HCT116 (cell line): Measurements from ENCODE around the gene FAAH2. TPM values are rescaled to one million over a fixed set of nuclear protein-coding genes. Genes with fewer than 3 reads are reported as not detected.

Source experiments
- ATAC-seq: fragments of 200-7000 bp; cut with Tn5 transposase; 2 replicates; pipeline ENCODE4 v1.9.1; 2020; ENCODE audit warnings: mild to moderate bottlenecking, moderate library complexity
- BruUV-seq: library from RNA; stranded (reverse); fragments of 400-500 nt; replicated peaks from 2 replicates; lab custom pipeline; 2021; lab: Mats Ljungman, UMichigan
- CTCF ChIA-PET: fragments of 300-600 bp; sonication (Branson Sonifier 250); formaldehyde crosslinking; loops from one replicate; lab custom pipeline; 2021; ENCODE audit warnings: antibody characterized with exemption; lab: Charles Lee
- POLR2A ChIA-PET: fragments of 300-600, 350-600 bp; sonication (Branson Sonifier 250); formaldehyde crosslinking; loops from one replicate; lab custom pipeline; 2021; ENCODE audit warnings: antibody characterized with exemption; lab: Charles Lee
- RAD21 ChIA-PET, 2 experiments: fragments of 300-600 bp; sonication (Branson Sonifier 250); formaldehyde crosslinking; loops; one replicate each; lab custom pipeline; 2023; ENCODE audit warnings: low total read pairs in 2 of 2; ENCODE audit not compliant: uncharacterized antibody in 2 of 2, unreplicated experiment in 2 of 2, low non-redundant PET in 1 of 2; lab: Charles Lee
- DNase-seq: peaks from one replicate; pipeline ENCODE4 v3.0.0-alpha.2; 2010; ENCODE audit warnings: low read depth, low spot score
- H2AFZ ChIP-seq: fragments of 200-600 bp; shearing (Covaris generic), sonication (generic); 2 replicates; pipeline ENCODE4 v1.6.1; 2017; ENCODE audit warnings: low read depth, mixed run types, mixed read lengths, antibody characterized with exemption, low read length; ENCODE audit not compliant: poor library complexity, severe bottlenecking
- H3K27ac ChIP-seq: 2 replicates; pipeline ENCODE4 v1.5.1; 2012; ENCODE audit warnings: low read depth, low read length
- H3K27me3 ChIP-seq: fragments of 200-600 bp; sonication (generic); 2 replicates; pipeline ENCODE4 v1.6.1; 2016; ENCODE audit warnings: mixed run types, low read length, mixed read lengths; ENCODE audit not compliant: insufficient read depth
- H3K36me3 ChIP-seq, 2 experiments: fragments of 200-500 bp in 1 of 2; fragments of 200-600 bp in 1 of 2; sonication (Bioruptor generic) in 1 of 2; sonication (generic) in 1 of 2; 2 replicates each; pipeline versions ENCODE4 v1.5.1 to v1.6.1; 2014 to 2016; ENCODE audit warnings: low read length in 2 of 2, inconsistent platforms in 1 of 2, mixed read lengths in 1 of 2, mixed run types in 1 of 2; ENCODE audit not compliant: insufficient read depth in 2 of 2, control insufficient read depth in 1 of 2
- H3K4me1 ChIP-seq, 2 experiments: fragments of 200-600 bp in 1 of 2; sonication (generic) in 1 of 2; 2 replicates each; pipeline versions ENCODE4 v1.5.1 to v1.6.1; 2012 to 2017; ENCODE audit warnings: low read length in 2 of 2, inconsistent platforms in 1 of 2, mild to moderate bottlenecking in 1 of 2, mixed read lengths in 1 of 2, mixed run types in 1 of 2, moderate library complexity in 1 of 2; ENCODE audit not compliant: insufficient read depth in 2 of 2, control insufficient read depth in 1 of 2
- H3K4me2 ChIP-seq: fragments of 200-600 bp; sonication (generic); 2 replicates; pipeline ENCODE4 v1.6.1; 2017; ENCODE audit warnings: mixed run types, low read length, mixed read lengths
- H3K4me3 ChIP-seq, 2 experiments: fragments of 200-600 bp in 1 of 2; sonication (generic) in 1 of 2; replicated peaks in 1 of 2; 2 replicates each; pipeline ENCODE4 v1.5.1; 2011 to 2016; ENCODE audit warnings: low read length in 2 of 2, control low read depth in 1 of 2, low read depth in 1 of 2, mild to moderate bottlenecking in 1 of 2, mixed read lengths in 1 of 2, mixed run types in 1 of 2
- H3K79me2 ChIP-seq: fragments of 200-600 bp; sonication (generic); 2 replicates; pipeline ENCODE4 v1.6.1; 2017; ENCODE audit warnings: mild to moderate bottlenecking, mixed run types, low read length, moderate library complexity, mixed read lengths; ENCODE audit not compliant: insufficient read depth
- H3K9ac ChIP-seq: fragments of 200-600 bp; sonication (generic); 2 replicates; pipeline ENCODE4 v1.6.1; 2016; ENCODE audit warnings: low read length, mixed read lengths
- H3K9me2 ChIP-seq: fragments of 200-600 bp; sonication (generic), shearing (Covaris generic); 2 replicates; pipeline ENCODE4 v1.6.1; 2017; ENCODE audit warnings: mixed run types, mild to moderate bottlenecking, moderate library complexity; ENCODE audit not compliant: insufficient read depth
- H3K9me3 ChIP-seq, 2 experiments: fragments of 200-500 bp in 1 of 2; fragments of 200-600 bp in 1 of 2; sonication (Bioruptor generic) in 1 of 2; sonication (generic) in 1 of 2; 2 replicates each; pipeline ENCODE4 v1.6.1; 2014 to 2017; ENCODE audit warnings: low read length in 2 of 2, mixed read lengths in 2 of 2, inconsistent platforms in 1 of 2, low read depth in 1 of 2, mild to moderate bottlenecking in 1 of 2, mixed run types in 1 of 2, moderate library complexity in 1 of 2; ENCODE audit not compliant: control insufficient read depth in 1 of 2, insufficient read depth in 1 of 2
- H4K20me1 ChIP-seq: fragments of 200-600 bp; sonication (generic), shearing (Covaris generic); 2 replicates; pipeline ENCODE4 v1.6.1; 2017; ENCODE audit warnings: mixed run types, mild to moderate bottlenecking, moderate library complexity; ENCODE audit not compliant: insufficient read depth
- CBX3 ChIP-seq: IDR thresholded peaks from 2 replicates; pipeline ENCODE4 v1.6.1; 2012; ENCODE audit warnings: low read depth
- CEBPB ChIP-seq: IDR thresholded peaks from 2 replicates; pipeline ENCODE4 v1.6.1; 2012; ENCODE audit warnings: low read depth
- CTCF ChIP-seq, 3 experiments: fragments of 200-600 bp in 1 of 3; sonication (generic) in 1 of 3; IDR thresholded peaks in 2 of 3; conservative IDR thresholded peaks in 1 of 3; 2 replicates each; pipeline ENCODE4 v1.5.1; 2012 to 2017; ENCODE audit warnings: low read depth in 2 of 3, low read length in 2 of 3, antibody characterized with exemption in 1 of 3, borderline replicate concordance in 1 of 3, control low read depth in 1 of 3, mild to moderate bottlenecking in 1 of 3, mixed read lengths in 1 of 3, mixed run types in 1 of 3, moderate library complexity in 1 of 3; ENCODE audit not compliant: insufficient read depth in 1 of 3
- EGR1 ChIP-seq: IDR thresholded peaks from 2 replicates; pipeline ENCODE4 v1.6.1; 2012; ENCODE audit warnings: low read depth
- ELF1 ChIP-seq: IDR thresholded peaks from 2 replicates; pipeline ENCODE4 v1.6.1; 2012; ENCODE audit warnings: low read depth, borderline replicate concordance
- EZH2 ChIP-seq: fragments of 200-600 bp; sonication (generic); IDR thresholded peaks from 2 replicates; pipeline ENCODE4 v1.6.1; 2017; ENCODE audit warnings: antibody characterized with exemption, mixed run types
- EZH2phosphoT487 ChIP-seq: fragments of 200-600 bp; IDR thresholded peaks from 2 replicates; pipeline ENCODE4 v1.6.1; 2018; ENCODE audit warnings: antibody characterized with exemption, borderline replicate concordance
- JUND ChIP-seq: IDR thresholded peaks from 2 replicates; pipeline ENCODE4 v1.6.1; 2012
- MAX ChIP-seq: IDR thresholded peaks from 2 replicates; pipeline ENCODE4 v1.6.1; 2012
- SRF ChIP-seq: IDR thresholded peaks from 2 replicates; pipeline ENCODE4 v1.6.1; 2012; ENCODE audit warnings: low read depth
- YY1 ChIP-seq: IDR thresholded peaks from 2 replicates; pipeline ENCODE4 v1.6.1; 2011; ENCODE audit warnings: low read length, low read depth, moderate library complexity, mild to moderate bottlenecking; ENCODE audit not compliant: insufficient replicate concordance; ENCODE audit errors: extremely low read depth
- ZFX ChIP-seq: fragments of 450-650 bp; IDR thresholded peaks from 2 replicates; pipeline ENCODE4 v1.6.1; 2017
- ZNF274 ChIP-seq: fragments of 200-500 bp; sonication (Bioruptor generic); IDR thresholded peaks from 2 replicates; pipeline ENCODE4 v1.6.1; 2014; ENCODE audit warnings: mild to moderate bottlenecking, low read depth, low read length, inconsistent platforms
- intact Hi-C: fragments of 100-400 bp; cut with micrococcal nuclease; formaldehyde crosslinking; loops from 2 replicates; pipeline ENCODE4 v1.10.0; 2022
- total RNA-seq: library from RNA; stranded (reverse); gene quantifications from one replicate; pipeline ENCODE4 v1.2.1, GENCODE V29; 2021; ENCODE audit not compliant: unreplicated experiment
- TF ChIP-seq, protein P1 (sequence below): IDR thresholded peaks from 2 replicates; pipeline ENCODE4 v1.6.1; 2012; ENCODE audit warnings: low read depth
- TF ChIP-seq, protein P2 (sequence below): IDR thresholded peaks from 2 replicates; pipeline ENCODE4 v1.6.1; 2012

The FAAH2 gene
- total RNA-seq, 1 experiment from 2014 or later = 6.1 TPM

- Histone ChIP-seq H3K4me3 (no peak overlapping the region), H3K27me3 (no peaks in the 10 kb centered on the region), H3K4me1 (no peaks in the 10 kb centered on the region), H2AFZ (no peak overlapping the region), H3K9ac (no peak overlapping the region), H3K9me2 (no peaks in the 10 kb centered on the region), H3K9me3 (no peaks in the 10 kb centered on the region), H4K20me1 (no peaks in the 10 kb centered on the region), H3K36me3 (no peaks in the 10 kb centered on the region), H3K27ac (no peak overlapping the region), H3K4me2 (no peak overlapping the region), H3K79me2 (no peaks in the 10 kb centered on the region)
- intact Hi-C loops = no loop called here
- ChIA-PET CTCF (no interaction called here), RAD21 (no interaction called here), POLR2A (no interaction called here)
- no TSS peak for BruUV-seq
- ATAC-seq = no peak
- no peak for DNase-seq
- TF ChIP-seq EGR1 = no peak
- no peak for TF ChIP-seq JUND
- TF ChIP-seq, protein P1, sequence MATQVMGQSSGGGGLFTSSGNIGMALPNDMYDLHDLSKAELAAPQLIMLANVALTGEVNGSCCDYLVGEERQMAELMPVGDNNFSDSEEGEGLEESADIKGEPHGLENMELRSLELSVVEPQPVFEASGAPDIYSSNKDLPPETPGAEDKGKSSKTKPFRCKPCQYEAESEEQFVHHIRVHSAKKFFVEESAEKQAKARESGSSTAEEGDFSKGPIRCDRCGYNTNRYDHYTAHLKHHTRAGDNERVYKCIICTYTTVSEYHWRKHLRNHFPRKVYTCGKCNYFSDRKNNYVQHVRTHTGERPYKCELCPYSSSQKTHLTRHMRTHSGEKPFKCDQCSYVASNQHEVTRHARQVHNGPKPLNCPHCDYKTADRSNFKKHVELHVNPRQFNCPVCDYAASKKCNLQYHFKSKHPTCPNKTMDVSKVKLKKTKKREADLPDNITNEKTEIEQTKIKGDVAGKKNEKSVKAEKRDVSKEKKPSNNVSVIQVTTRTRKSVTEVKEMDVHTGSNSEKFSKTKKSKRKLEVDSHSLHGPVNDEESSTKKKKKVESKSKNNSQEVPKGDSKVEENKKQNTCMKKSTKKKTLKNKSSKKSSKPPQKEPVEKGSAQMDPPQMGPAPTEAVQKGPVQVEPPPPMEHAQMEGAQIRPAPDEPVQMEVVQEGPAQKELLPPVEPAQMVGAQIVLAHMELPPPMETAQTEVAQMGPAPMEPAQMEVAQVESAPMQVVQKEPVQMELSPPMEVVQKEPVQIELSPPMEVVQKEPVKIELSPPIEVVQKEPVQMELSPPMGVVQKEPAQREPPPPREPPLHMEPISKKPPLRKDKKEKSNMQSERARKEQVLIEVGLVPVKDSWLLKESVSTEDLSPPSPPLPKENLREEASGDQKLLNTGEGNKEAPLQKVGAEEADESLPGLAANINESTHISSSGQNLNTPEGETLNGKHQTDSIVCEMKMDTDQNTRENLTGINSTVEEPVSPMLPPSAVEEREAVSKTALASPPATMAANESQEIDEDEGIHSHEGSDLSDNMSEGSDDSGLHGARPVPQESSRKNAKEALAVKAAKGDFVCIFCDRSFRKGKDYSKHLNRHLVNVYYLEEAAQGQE = no peak
- no peak for TF ChIP-seq CBX3
- no peak for TF ChIP-seq EZH2phosphoT487
- TF ChIP-seq SRF = no peak
- no peak for TF ChIP-seq ZFX
- no peak for TF ChIP-seq ZNF274
- no peak for TF ChIP-seq EZH2
- no peak for TF ChIP-seq CEBPB
- no peak for TF ChIP-seq ELF1
- TF ChIP-seq MAX = no peak
- no peak for TF ChIP-seq CTCF (IDR thresholded peaks at IDR 0.05 in 2 of 3, conservative IDR thresholded peaks at IDR 0.05 in 1 of 3; ENCODE audit: borderline replicate concordance in 1 of 3, insufficient read depth in 1 of 3, low read depth in 2 of 3, low read length in 2 of 3)
- TF ChIP-seq, protein P2, sequence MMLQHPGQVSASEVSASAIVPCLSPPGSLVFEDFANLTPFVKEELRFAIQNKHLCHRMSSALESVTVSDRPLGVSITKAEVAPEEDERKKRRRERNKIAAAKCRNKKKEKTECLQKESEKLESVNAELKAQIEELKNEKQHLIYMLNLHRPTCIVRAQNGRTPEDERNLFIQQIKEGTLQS = no peak
- TF ChIP-seq YY1 = no peak
These were observed 15.5 kb upstream of the FAAH2 start for GRCh38 chrX:57270980-57271379.
